Osteoblast (primary cell): ENCODE results near the gene DBN1. TPM values are rescaled to one million over a fixed set of nuclear protein-coding genes. Genes with fewer than 3 reads are reported as not detected.

ENCODE experiments used
- DNase-seq: peaks from one replicate; pipeline ENCODE4 v3.0.0; 2011; ENCODE audit warnings: low spot score, mixed read lengths; ENCODE audit not compliant: insufficient read length; ENCODE audit errors: missing footprints
- H2AFZ ChIP-seq: 2 replicates; pipeline ENCODE4 v1.6.0; 2011; ENCODE audit warnings: mild to moderate bottlenecking, low read length
- H3K27ac ChIP-seq: 2 replicates; pipeline ENCODE4 v1.5.1; 2011; ENCODE audit warnings: mild to moderate bottlenecking, low read depth, low read length, moderate library complexity
- H3K27me3 ChIP-seq: 2 replicates; pipeline ENCODE4 v1.6.0; 2012; ENCODE audit warnings: mild to moderate bottlenecking, control low read depth, inconsistent platforms, low read length, moderate library complexity; ENCODE audit not compliant: insufficient read depth
- H3K36me3 ChIP-seq: 2 replicates; pipeline ENCODE4 v1.5.1; 2011; ENCODE audit warnings: mild to moderate bottlenecking, low read length, control low read depth, moderate library complexity; ENCODE audit not compliant: insufficient read depth
- H3K4me1 ChIP-seq: 2 replicates; pipeline ENCODE4 v1.5.1; 2011; ENCODE audit warnings: mild to moderate bottlenecking, low read length, control low read depth, moderate library complexity; ENCODE audit not compliant: insufficient read depth
- H3K4me2 ChIP-seq: 2 replicates; pipeline ENCODE4 v1.6.0; 2011; ENCODE audit warnings: mild to moderate bottlenecking, low read length; ENCODE audit not compliant: insufficient read depth
- H3K4me3 ChIP-seq: fragments of 200-600 bp; sonication (generic); 3 replicates; pipeline ENCODE4 v1.5.1; 2012; ENCODE audit warnings: mild to moderate bottlenecking, low read length, inconsistent platforms; ENCODE audit not compliant: insufficient read depth
- H3K79me2 ChIP-seq: 2 replicates; pipeline ENCODE4 v1.6.0; 2012; ENCODE audit warnings: mild to moderate bottlenecking, low read length, control low read depth, inconsistent platforms; ENCODE audit not compliant: insufficient read depth
- H3K9me3 ChIP-seq: 2 replicates; pipeline ENCODE4 v1.5.1; 2011; ENCODE audit warnings: low read depth, low read length, control low read depth
- H4K20me1 ChIP-seq: 2 replicates; pipeline ENCODE4 v1.6.0; 2012; ENCODE audit warnings: mild to moderate bottlenecking, low read length, control low read depth; ENCODE audit not compliant: insufficient read depth
- total RNA-seq: library from RNA; depleted of rRNA; stranded (reverse); fragments of >200 nt; gene quantifications from 2 replicates; pipeline ENCODE4 v1.2.3, GENCODE V29; 2012
- TF ChIP-seq, protein P1 (sequence below): IDR thresholded peaks from 2 replicates; pipeline ENCODE4 v1.5.1; 2011; ENCODE audit warnings: mild to moderate bottlenecking, low read depth, low read length, moderate library complexity; ENCODE audit errors: extremely low read depth

DBN1 gene
- total RNA-seq, 1 donor = 139 TPM

DNA sequence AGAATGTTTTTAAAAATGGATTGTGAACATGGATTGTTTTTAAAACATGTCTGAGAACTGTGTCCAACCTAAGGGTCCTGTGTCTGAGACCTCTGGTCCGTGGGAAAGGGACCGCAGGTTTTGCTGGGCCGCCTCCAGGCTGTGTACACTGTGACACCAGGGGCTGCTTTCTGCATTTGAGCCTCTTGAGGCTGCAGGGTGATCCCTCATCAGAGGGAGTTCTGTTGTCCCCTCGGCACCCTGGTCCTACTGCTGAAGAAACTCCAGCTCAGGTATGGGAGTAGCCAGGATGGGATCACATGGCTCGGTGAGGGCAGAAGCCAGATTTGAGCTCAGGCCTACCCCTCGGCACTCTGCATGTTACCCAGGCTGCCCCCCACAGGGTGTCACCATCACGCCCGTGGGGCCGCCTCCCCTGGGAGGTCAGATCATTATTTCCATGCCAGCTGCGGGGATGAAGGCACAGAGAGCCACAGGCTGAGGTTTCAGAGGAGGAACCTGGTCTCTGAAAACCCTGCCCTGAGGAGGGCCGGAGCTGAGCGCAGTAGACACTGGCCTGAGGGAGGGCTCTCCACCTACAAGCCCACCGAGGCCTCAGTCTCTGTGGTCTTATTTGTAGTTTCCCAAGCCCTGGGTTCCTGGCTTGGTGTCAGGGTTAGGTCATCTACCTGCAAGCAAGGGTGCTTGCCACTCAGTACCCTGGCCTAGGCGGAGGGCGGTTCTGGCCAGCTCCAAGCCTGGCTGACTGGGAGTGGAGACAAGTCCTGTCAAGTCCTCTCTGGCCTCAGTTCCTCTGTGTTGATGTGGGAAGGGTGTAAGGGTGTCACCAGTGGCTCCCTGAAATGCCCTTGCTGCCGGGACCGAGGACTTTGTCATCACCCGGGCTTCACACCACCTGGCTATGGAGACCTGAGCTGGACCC lies 24.0 kb downstream of the DBN1 start:
- Histone ChIP-seq H3K4me2 (no peak overlapping the region), H3K79me2 (peaks cover 15% of the 10 kb centered on the region), H3K4me3 (no peak overlapping the region), H2AFZ (no peak overlapping the region), H3K4me1 (peaks cover 26% of the 10 kb centered on the region), H4K20me1 (peaks cover 54% of the 10 kb centered on the region), H3K9me3 (no peaks in the 10 kb centered on the region), H3K36me3 (peaks cover 7% of the 10 kb centered on the region), H3K27me3 (no peaks in the 10 kb centered on the region), H3K27ac (no peak overlapping the region)
- no peak for DNase-seq
- TF ChIP-seq, protein P1, sequence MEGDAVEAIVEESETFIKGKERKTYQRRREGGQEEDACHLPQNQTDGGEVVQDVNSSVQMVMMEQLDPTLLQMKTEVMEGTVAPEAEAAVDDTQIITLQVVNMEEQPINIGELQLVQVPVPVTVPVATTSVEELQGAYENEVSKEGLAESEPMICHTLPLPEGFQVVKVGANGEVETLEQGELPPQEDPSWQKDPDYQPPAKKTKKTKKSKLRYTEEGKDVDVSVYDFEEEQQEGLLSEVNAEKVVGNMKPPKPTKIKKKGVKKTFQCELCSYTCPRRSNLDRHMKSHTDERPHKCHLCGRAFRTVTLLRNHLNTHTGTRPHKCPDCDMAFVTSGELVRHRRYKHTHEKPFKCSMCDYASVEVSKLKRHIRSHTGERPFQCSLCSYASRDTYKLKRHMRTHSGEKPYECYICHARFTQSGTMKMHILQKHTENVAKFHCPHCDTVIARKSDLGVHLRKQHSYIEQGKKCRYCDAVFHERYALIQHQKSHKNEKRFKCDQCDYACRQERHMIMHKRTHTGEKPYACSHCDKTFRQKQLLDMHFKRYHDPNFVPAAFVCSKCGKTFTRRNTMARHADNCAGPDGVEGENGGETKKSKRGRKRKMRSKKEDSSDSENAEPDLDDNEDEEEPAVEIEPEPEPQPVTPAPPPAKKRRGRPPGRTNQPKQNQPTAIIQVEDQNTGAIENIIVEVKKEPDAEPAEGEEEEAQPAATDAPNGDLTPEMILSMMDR = no peak

DNA sequence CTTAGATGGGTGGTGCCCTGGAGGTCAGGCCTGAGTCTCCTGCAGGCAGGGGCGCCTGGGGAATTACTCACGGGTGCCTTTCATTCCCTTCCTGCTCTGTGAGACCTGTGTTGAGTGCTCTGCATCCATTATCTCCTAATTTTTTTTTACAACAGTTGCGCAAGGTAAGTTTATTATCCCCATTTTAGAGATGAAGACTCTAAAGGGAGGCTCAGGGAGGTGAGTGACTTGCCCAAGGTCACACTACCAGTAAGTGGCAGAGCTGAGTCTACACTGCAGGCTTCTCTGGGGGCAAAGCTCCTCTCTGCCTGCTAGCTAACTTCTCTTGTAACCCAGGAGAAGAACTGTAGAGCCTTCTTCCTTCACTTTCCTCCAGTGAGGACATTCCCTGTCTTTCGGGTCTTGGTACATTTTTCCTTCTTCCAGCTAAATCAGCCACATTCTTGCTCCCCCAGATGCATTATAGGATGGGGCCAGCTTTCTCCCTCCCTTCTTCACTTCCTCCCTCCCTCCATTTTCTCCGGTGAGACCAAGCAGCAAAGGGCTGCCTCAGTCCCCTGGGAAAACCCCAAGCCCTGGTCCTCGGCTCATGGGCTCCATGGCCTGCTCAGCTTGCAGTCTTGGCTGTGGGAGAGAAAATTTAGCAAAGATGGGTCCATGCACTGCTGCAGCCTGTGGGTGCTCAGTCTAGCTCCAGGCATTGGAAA lies 25.0 kb downstream of the DBN1 start:
- H3K27me3 ChIP-seq = no peaks in the 10 kb centered on the region
- H3K36me3 ChIP-seq = peaks cover 7% of the 10 kb centered on the region

DNA sequence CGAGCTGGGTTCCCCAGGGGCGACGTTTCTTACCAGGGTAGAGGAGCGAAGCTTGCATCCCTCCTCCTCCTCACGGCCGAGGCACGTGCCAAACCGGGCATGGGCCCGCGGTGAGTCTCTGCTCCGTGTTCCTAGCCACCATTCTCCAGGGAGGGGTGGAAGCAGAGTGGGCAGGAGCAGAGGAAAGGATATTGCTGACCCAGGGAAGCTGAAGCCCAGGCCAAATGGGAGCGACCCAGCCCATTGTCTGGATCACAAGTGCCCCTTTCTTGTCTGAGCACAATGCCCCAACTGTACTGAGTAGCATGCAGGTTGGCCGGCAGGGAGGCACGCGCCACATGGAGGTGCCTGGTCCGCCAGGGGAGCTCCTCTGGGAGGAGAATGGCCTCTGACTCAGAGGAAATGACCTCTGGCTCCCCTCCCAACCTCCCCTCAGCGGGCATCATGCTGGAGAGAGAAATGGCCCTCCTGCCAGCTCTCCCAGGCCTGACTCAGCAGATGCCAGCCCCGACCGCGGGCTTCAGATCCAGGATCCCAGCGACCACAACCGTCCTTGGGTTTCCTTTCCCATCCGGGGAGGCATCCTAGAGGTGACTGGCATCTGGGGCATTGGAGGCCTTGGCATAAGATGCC lies 25.7 kb downstream of the DBN1 start:
- Histone ChIP-seq H3K27me3 (no peaks in the 10 kb centered on the region), H3K4me3 (peak overlapping the region; percentile 82), H2AFZ (no peak overlapping the region), H4K20me1 (peaks cover 40% of the 10 kb centered on the region), H3K36me3 (peaks cover 7% of the 10 kb centered on the region), H3K9me3 (no peaks in the 10 kb centered on the region), H3K79me2 (peaks cover 15% of the 10 kb centered on the region), H3K4me1 (peaks cover 18% of the 10 kb centered on the region), H3K27ac (peak overlapping the region; percentile 25), H3K4me2 (peak overlapping the region; percentile 97)
- DNase-seq = peak; percentile 99
- TF ChIP-seq, protein P1 = no peak

More for the DNA sequence above, 25.0 kb downstream of the DBN1 start:
- H2AFZ ChIP-seq = no peak overlapping the region
- peaks cover 18% of the 10 kb centered on the region for H3K4me1 ChIP-seq
- H3K4me2 ChIP-seq = peak overlapping the region; percentile 97
- H3K4me3 ChIP-seq = peak overlapping the region; percentile 82
- TF ChIP-seq, protein P1 = no peak
- peak overlapping the region; percentile 25 for H3K27ac ChIP-seq
- H4K20me1 ChIP-seq = peaks cover 46% of the 10 kb centered on the region
- H3K9me3 ChIP-seq = no peaks in the 10 kb centered on the region
- DNase-seq = peak; percentile 88
- H3K79me2 ChIP-seq = peaks cover 15% of the 10 kb centered on the region
